IPS DF 6.9 (cell line): ENCODE measurements around the gene CALD1.

Source experiments
- DNase-seq: peaks from one replicate; pipeline ENCODE4 v3.0.0-alpha.2; 2013; ENCODE audit warnings: low read depth, low spot score
- H3K27ac ChIP-seq: one replicate; pipeline ENCODE4 v1.5.1; 2013; ENCODE audit warnings: low read length, control low read depth
- H3K27me3 ChIP-seq: 2 replicates; pipeline ENCODE4 v1.6.1; 2013; ENCODE audit warnings: mild to moderate bottlenecking, low read length; ENCODE audit not compliant: control insufficient read depth, insufficient read depth
- H3K36me3 ChIP-seq: 2 replicates; pipeline ENCODE4 v1.6.1; 2013; ENCODE audit warnings: low read length; ENCODE audit not compliant: control insufficient read depth, insufficient read depth
- H3K4me1 ChIP-seq: 2 replicates; pipeline ENCODE4 v1.6.1; 2013; ENCODE audit warnings: low read length; ENCODE audit not compliant: control insufficient read depth, insufficient read depth
- H3K4me3 ChIP-seq: 2 replicates; pipeline ENCODE4 v1.5.1; 2013; ENCODE audit warnings: mild to moderate bottlenecking, low read length
- H3K9me3 ChIP-seq: 2 replicates; pipeline ENCODE4 v1.6.1; 2013; ENCODE audit warnings: low read length, inconsistent platforms; ENCODE audit not compliant: control insufficient read depth, insufficient read depth
- WGBS: extraction: QIAGEN DNeasy Blood & Tissue Kit; methylation state at CpG from one replicate; pipeline ENCODE4 v1.1.7; 2013; ENCODE audit warnings: mixed read lengths, missing lambda C conversion rate; ENCODE audit not compliant: insufficient read length, insufficient coverage; 5-methylcytosine and 5-hydroxymethylcytosine counted together

CALD1 gene, protein sequence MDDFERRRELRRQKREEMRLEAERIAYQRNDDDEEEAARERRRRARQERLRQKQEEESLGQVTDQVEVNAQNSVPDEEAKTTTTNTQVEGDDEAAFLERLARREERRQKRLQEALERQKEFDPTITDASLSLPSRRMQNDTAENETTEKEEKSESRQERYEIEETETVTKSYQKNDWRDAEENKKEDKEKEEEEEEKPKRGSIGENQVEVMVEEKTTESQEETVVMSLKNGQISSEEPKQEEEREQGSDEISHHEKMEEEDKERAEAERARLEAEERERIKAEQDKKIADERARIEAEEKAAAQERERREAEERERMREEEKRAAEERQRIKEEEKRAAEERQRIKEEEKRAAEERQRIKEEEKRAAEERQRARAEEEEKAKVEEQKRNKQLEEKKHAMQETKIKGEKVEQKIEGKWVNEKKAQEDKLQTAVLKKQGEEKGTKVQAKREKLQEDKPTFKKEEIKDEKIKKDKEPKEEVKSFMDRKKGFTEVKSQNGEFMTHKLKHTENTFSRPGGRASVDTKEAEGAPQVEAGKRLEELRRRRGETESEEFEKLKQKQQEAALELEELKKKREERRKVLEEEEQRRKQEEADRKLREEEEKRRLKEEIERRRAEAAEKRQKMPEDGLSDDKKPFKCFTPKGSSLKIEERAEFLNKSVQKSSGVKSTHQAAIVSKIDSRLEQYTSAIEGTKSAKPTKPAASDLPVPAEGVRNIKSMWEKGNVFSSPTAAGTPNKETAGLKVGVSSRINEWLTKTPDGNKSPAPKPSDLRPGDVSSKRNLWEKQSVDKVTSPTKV

DNA sequence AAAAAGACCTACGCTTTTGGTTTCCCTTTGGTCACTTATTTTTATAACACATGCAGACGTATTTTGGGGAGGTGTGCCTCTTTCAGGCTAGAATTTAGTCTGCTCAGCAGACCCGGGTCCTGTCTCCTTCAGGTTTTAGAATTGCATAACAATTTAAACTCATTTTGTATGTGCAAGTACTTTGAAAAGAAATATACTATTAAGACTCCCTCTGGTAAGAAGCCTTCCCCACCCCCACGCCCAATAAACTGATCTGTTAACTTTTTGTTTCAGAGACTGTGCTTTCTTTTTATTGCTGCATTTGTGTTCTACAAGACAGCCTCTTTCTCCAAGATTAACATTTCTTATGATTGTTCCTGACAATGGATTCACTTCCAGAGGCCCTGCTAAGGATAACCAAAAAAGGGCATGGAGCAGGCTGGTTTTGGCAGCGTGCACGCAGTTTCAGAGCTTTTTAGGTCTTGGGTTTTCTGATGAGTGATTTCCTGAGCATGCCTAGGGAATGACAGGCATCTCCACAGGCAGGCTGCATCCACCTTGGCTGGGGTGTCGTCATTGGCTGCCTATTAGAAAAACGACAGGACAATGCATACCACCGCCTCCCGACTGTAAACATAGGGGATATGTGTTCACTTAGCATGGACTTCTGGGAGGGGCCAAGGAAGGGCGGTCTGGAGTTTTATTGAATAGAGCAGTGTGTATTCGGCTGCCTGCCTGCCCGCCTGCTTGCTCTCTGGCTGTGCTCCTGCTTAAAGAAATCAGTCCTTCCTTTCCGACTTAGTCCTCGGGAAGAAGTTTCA is at the start of gene CALD1:
CALD1 (plus strand) TSS at position 694 of the 800 bp plus-strand sequence. CDS start 88,100 bp downstream, outside the sequence.
- Histone ChIP-seq H3K27me3 (no peaks in the 10 kb centered on the region), H3K36me3 (no peaks in the 10 kb centered on the region), H3K4me1 (no peaks in the 10 kb centered on the region; the same call in 1 of the 2 replicates), H3K9me3 (no peaks in the 10 kb centered on the region), H3K27ac (no peak within 1 kb of the TSS), H3K4me3 (peak within 1 kb of the TSS; percentile 52; the same call in 1 of the 2 replicates)
- peak; percentile 88 for DNase-seq
- WGBS, result no CpG with 5 or more reads among the region's 15 CpGs

DNA sequence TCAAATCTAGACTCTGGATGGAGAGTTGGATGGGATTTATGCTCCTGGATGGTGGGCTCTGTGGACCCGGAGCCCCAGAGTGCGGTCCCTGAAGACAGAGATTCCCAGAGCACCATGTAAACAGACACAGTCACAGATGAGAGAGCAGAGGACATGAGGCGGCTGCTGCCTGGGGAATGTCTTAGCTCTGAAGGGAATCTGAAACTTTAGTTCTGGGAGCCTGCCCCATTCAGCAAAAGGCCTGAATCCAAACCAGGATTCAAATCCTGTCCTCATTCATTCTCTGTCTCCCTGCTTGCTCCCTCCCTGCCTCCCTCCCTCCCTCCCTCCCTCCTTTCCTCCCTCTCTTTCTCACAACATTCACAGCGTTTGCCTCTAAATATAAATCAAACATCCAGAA is 49.5 kb upstream of the CALD1 start:
- no peak overlapping the region for H3K4me3 ChIP-seq
- no peaks in the 10 kb centered on the region for H3K4me1 ChIP-seq

DNA sequence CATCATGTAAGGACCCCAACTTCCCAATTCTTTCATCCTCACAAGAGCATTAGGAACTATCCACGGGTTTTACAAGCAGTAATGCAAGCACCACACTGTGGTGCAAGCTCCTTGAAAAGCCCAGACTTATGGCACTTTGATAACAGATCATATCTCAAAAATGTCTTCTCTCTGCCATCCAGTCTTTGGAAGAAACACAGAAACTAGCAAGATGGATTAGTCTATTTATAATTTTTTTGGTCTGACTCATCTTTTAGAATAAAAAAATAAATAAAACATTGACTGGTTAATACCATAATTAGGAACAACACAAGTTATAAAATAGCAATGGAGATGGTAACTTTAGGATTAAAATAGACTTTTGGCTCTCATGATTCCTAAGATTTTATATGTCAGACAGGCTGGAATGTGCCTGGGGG is 49.0 kb upstream of the CALD1 start:
- Histone ChIP-seq H3K9me3 (no peaks in the 10 kb centered on the region), H3K27ac (no peak overlapping the region), H3K36me3 (no peaks in the 10 kb centered on the region), H3K4me3 (no peak overlapping the region), H3K4me1 (no peaks in the 10 kb centered on the region), H3K27me3 (0 out of 2 replicates have a peak, but pooled peaks cover 1% of the 10 kb centered on the region)
- DNase-seq, result no peak
- WGBS, result no CpG with 5 or more reads among the region's 1 CpG

More for the DNA sequence above, 49.5 kb upstream of the CALD1 start:
- no CpG with 5 or more reads among the region's 4 CpGs for WGBS
- H3K27me3 ChIP-seq, result 0 out of 2 replicates have a peak, but pooled peaks cover 1% of the 10 kb centered on the region
- no peaks in the 10 kb centered on the region for H3K36me3 ChIP-seq
- no peaks in the 10 kb centered on the region for H3K9me3 ChIP-seq
- DNase-seq, result no peak
- no peak overlapping the region for H3K27ac ChIP-seq

DNA sequence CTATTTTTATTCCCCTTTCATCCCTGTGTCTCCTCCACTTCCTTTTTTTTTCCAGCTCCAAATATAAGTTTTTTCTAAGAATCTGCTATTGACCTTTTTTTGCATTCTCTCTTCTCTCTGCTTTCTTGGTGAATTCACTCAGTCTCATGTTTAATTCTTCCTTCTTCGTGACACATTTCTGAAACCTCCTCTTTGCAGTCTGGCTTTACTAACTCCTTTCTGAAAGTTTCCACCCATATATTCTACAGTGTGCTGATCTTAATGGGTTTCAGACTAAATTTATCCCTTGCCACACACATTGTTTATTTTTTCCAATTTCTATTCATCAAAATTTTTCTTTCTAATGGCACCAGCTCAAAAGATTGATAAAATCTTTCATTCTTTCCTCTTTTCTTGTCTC is 47.8 kb upstream of the CALD1 start:
- no CpG with 5 or more reads among the region's 1 CpG for WGBS
- no peak overlapping the region for H3K4me3 ChIP-seq

DNA sequence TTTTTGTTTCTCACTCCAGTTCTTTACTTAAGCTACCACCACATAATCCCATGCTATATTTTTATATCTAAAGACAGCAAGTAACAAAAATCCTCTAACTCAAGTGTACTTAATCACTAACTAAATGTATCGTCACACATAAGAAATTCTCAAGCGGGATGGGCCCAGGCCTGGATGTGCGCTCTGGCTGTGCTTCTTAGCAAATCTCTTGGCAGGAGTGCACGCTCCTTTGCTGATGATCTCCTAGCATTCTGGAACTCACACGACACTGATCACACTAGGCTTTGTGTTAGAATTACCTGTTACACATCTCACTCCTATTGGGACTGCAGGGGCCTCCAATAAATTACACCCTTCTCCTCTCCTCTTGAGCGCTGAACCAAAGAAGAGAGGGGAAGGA is 46.7 kb upstream of the CALD1 start:
- Histone ChIP-seq H3K4me1 (no peaks in the 10 kb centered on the region), H3K27ac (no peak overlapping the region)
- no CpG with 5 or more reads among the region's 6 CpGs for WGBS

More for the DNA sequence above, 47.8 kb upstream of the CALD1 start:
- H3K27ac ChIP-seq, result no peak overlapping the region
- H3K9me3 ChIP-seq, result no peaks in the 10 kb centered on the region
- 0 out of 2 replicates have a peak, but pooled peaks cover 1% of the 10 kb centered on the region for H3K27me3 ChIP-seq
- DNase-seq, result no peak
- no peaks in the 10 kb centered on the region for H3K36me3 ChIP-seq
- H3K4me1 ChIP-seq, result no peaks in the 10 kb centered on the region

DNA sequence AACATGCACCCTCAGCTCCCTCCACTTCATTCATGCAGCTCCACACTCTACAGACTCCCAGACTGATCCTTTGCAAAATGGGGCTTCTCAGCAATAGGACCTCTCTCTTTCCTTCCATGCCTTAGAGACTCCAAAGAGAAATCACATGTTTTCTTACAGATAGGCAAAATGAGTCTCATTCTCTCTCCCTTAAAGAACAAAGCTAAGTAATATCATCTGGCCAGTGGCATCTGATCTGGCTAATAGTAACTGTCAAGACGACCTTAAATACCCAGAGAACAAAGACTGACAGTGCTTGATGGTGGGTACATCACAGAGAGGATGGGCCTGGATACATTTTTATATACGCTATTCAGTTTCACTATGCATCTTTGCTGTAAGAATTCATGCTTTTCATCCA is 43.1 kb upstream of the CALD1 start:
- no CpG with 5 or more reads among the region's 2 CpGs for WGBS
- no peaks in the 10 kb centered on the region; the same call in 1 of the 2 replicates for H3K4me1 ChIP-seq
- no peak overlapping the region for H3K4me3 ChIP-seq
- 0 out of 2 replicates have a peak, but pooled peaks cover 1% of the 10 kb centered on the region for H3K27me3 ChIP-seq
- no peak for DNase-seq
- no peak overlapping the region for H3K27ac ChIP-seq
- H3K36me3 ChIP-seq, result no peaks in the 10 kb centered on the region
- H3K9me3 ChIP-seq, result no peaks in the 10 kb centered on the region

More for the DNA sequence above, 46.7 kb upstream of the CALD1 start:
- H3K9me3 ChIP-seq, result no peaks in the 10 kb centered on the region
- 0 out of 2 replicates have a peak, but pooled peaks cover 1% of the 10 kb centered on the region for H3K27me3 ChIP-seq
- H3K36me3 ChIP-seq, result no peaks in the 10 kb centered on the region
- H3K4me3 ChIP-seq, result no peak overlapping the region
- no peak for DNase-seq

DNA sequence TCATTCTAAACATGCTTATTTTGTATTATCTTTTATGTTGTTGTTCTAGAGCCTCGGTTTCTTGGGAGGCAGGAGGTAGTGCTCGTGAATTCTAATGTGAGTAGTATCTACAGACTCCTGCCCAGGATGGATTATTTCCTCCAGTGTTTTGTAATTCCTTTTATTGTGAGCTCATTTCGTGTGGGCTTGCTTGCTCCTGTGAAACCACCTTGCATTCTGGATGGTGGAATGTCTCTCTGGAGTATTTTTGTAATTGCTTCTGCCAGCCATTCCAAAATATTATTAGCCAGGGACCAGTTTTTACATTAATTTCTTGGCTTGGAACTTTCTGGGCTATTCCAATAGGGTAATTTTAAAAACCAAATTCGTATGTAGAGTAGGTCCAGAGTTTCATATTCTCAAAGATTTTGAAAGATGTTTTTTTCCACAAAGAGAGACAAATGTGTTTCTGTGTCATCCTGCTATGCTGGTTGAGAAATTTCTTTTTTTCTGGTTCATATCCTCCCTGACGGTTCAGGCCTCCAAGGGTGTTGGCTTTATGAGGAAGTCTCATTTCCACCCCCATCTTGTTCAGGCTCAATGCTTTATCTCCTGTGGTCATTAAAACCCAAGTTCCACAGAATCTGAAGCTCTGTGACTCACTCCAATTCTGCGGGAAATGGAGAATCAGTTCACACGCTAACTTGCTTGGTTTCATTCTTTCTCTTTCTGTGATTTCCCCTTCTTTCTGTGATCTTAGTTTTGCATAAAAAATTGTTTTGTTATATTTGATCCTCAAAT is 41.7 kb upstream of the CALD1 start:
- H3K36me3 ChIP-seq, result no peaks in the 10 kb centered on the region
- no peak for DNase-seq
- 0 out of 2 replicates have a peak, but pooled peaks cover 1% of the 10 kb centered on the region for H3K27me3 ChIP-seq
- peaks cover 1% of the 10 kb centered on the region for H3K4me1 ChIP-seq
- H3K9me3 ChIP-seq, result no peaks in the 10 kb centered on the region
- H3K27ac ChIP-seq, result no peak overlapping the region
- no CpG with 5 or more reads among the region's 7 CpGs for WGBS
- H3K4me3 ChIP-seq, result no peak overlapping the region

DNA sequence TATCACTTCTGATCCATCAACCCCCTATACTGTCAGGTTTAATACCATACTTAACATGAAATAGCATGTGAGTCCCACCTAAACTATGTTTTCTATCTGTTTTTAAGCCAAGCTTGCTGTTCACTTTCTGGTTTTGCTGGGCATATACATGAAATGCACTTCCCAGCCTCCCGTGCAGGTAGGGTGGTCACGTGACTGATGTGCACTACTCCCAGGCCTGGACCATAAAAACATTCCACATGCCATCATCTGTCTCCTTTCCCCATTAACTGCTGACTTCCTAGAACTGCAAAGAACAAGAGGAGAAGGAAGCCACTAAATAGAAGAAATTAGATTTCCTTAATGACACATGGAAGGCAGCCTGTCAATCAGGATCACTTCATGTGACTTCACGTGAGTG is 40.1 kb upstream of the CALD1 start:
- no peaks in the 10 kb centered on the region for H3K36me3 ChIP-seq
- peaks cover 1% of the 10 kb centered on the region for H3K4me1 ChIP-seq
- no peaks in the 10 kb centered on the region for H3K9me3 ChIP-seq
- no CpG with 5 or more reads among the region's 3 CpGs for WGBS
- no peak overlapping the region for H3K4me3 ChIP-seq
- no peak for DNase-seq
- H3K27me3 ChIP-seq, result no peaks in the 10 kb centered on the region
- no peak overlapping the region for H3K27ac ChIP-seq

DNA sequence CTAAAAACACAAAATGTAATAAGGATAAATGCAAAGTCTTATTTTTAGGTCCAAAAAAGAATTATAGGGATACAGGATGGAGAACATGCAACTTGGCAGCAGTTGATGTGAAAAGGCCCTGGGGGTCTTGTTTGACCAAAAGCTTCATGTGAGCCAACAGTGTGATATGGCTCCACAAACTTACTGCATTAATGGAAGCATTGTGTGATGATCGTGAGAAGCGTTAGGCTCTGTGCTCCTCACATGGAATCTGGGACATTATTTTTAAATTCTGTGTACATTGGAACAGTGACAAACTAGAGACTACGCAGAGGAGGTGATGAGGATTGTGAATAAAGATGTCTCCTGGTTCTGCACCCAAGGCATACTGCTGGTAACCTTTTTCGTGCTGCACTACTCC is 39.1 kb upstream of the CALD1 start:
- H3K9me3 ChIP-seq, result no peaks in the 10 kb centered on the region
- no peak overlapping the region for H3K4me3 ChIP-seq
- no peak for DNase-seq
- no CpG with 5 or more reads among the region's 4 CpGs for WGBS
- no peaks in the 10 kb centered on the region for H3K27me3 ChIP-seq
- H3K4me1 ChIP-seq, result peaks cover 1% of the 10 kb centered on the region
- H3K36me3 ChIP-seq, result no peaks in the 10 kb centered on the region
- no peak overlapping the region for H3K27ac ChIP-seq
